Immature natural killer cell (primary cell): ENCODE data around the gene RCOR2. TPM values are rescaled to one million over a fixed set of nuclear protein-coding genes. Genes with fewer than 3 reads are reported as not detected.
A peak's percentile ranks its signal among the peaks of the same experiment; 100 is the strongest.

Source experiments
- DNase-seq, 3 donors: peaks; one replicate each; pipeline ENCODE4 v3.0.0; 2022; ENCODE audit warnings: mixed read lengths in 1 of 3
- H3K27ac Mint-ChIP-seq, 6 donors: one replicate each; pipeline ENCODE4 v1.8.0; 2020; ENCODE audit warnings: mixed read lengths in 6 of 6, mild to moderate bottlenecking in 5 of 6, inconsistent platforms in 4 of 6, moderate library complexity in 3 of 6
- H3K27me3 Mint-ChIP-seq, 3 donors: one replicate each; pipeline ENCODE4 v1.8.0; 2020 to 2021; ENCODE audit warnings: low read depth in 3 of 3, mild to moderate bottlenecking in 3 of 3, mixed read lengths in 3 of 3, moderate library complexity in 3 of 3, inconsistent platforms in 1 of 3
- H3K36me3 Mint-ChIP-seq, 3 donors: one replicate each; pipeline ENCODE4 v1.8.0; 2020; ENCODE audit warnings: mixed read lengths in 3 of 3, inconsistent platforms in 2 of 3, mild to moderate bottlenecking in 2 of 3
- H3K4me1 Mint-ChIP-seq, 2 donors: one replicate each; pipeline ENCODE4 v1.8.0; 2020; ENCODE audit warnings: inconsistent platforms in 2 of 2, mild to moderate bottlenecking in 2 of 2, mixed read lengths in 2 of 2, moderate library complexity in 1 of 2
- H3K4me3 Mint-ChIP-seq, 5 donors: one replicate each; pipeline ENCODE4 v1.8.0; 2020; ENCODE audit warnings: mild to moderate bottlenecking in 5 of 5, mixed read lengths in 5 of 5, inconsistent platforms in 3 of 5, moderate library complexity in 3 of 5
- H3K9me3 Mint-ChIP-seq, 6 donors: one replicate each; pipeline ENCODE4 v1.8.0; 2020; ENCODE audit warnings: mild to moderate bottlenecking in 6 of 6, mixed read lengths in 6 of 6, inconsistent platforms in 4 of 6, moderate library complexity in 3 of 6
- polyA plus RNA-seq, 3 donors: library from polyadenylated mRNA; unstranded; fragments of 300-500 nt; fragmentation: Illumina TruSeq; gene quantifications; one replicate each; pipeline ENCODE4 v1.2.3, GENCODE V29; 2021

RCOR2 gene
- polyA plus RNA-seq, 3 donors from 2014 or later, result not detected

GRCh38 chr11:63862923-63863322, 54.0 kb downstream of the RCOR2 start:
- peak overlapping the region; percentile 79 to 91 (median 82) for H3K27ac Mint-ChIP-seq
- peaks cover 62 to 69% of the 10 kb centered on the region in 2 donors for H3K4me1 Mint-ChIP-seq
- peaks cover 0 to 2% (median 0%) of the 10 kb centered on the region in 3 donors for H3K27me3 Mint-ChIP-seq
- no peak for DNase-seq
- H3K4me3 Mint-ChIP-seq, result peak overlapping the region in 4 of 5 donors; percentile 10 to 55 (median 42)
- no peaks in the 10 kb centered on the region for H3K9me3 Mint-ChIP-seq
- H3K36me3 Mint-ChIP-seq, result peaks cover 3 to 8% (median 6%) of the 10 kb centered on the region in 3 donors

Other genes starting within 250 kb of the RCOR2 start
- gene ATL3, start 245.8 kb downstream of the RCOR2 start, polyA plus RNA-seq, result 10 to 100 TPM; 28.0 to 33.7 (median 29.8) TPM
- gene RTN3, start 235.7 kb downstream of the RCOR2 start, polyA plus RNA-seq, result 10 to 100 TPM; 47.8 to 87.9 (median 62.6) TPM
- under 1 TPM in 2 of 3 donors, not detected in 1; 0.11 to 0.12 TPM for gene ZFTA, start 148.4 kb downstream of the RCOR2 start, polyA plus RNA-seq
- 1 to 10 TPM in 2 of 3 donors, under 1 TPM in 1; 0.36 to 2.3 (median 1.2) TPM for gene SPINDOC, start 103.7 kb downstream of the RCOR2 start, polyA plus RNA-seq
- 10 to 100 TPM; 28.6 to 73.8 (median 31.6) TPM for gene MARK2, start 78.1 kb downstream of the RCOR2 start, polyA plus RNA-seq
- 10 to 100 TPM; 17.9 to 32.3 (median 18.0) TPM for gene NAA40, start 21.8 kb upstream of the RCOR2 start, polyA plus RNA-seq
- 100 to 1,000 TPM; 506 to 686 (median 534) TPM for gene COX8A, start 57.5 kb upstream of the RCOR2 start, polyA plus RNA-seq
- 100 to 1,000 TPM; 143 to 204 (median 164) TPM for gene OTUB1, start 69.3 kb upstream of the RCOR2 start, polyA plus RNA-seq
- not detected for gene FLRT1, start 118.8 kb upstream of the RCOR2 start, polyA plus RNA-seq
- 1 to 10 TPM; 4.8 to 7.1 (median 6.5) TPM for gene MACROD1, start 248.9 kb upstream of the RCOR2 start, polyA plus RNA-seq